Right atrium auricular region (tissue), 2 donors: ENCODE data around the gene PHLDB3. TPM values are rescaled to one million over a fixed set of nuclear protein-coding genes. Genes with fewer than 3 reads are reported as not detected.

Experiments used
- DNase-seq: peaks from one replicate; pipeline ENCODE4 v3.0.0-alpha.2; 2019; ENCODE audit warnings: low spot score
- H3K27ac ChIP-seq, 2 donors: fragments of 200-600 bp; sonication (generic); 1 replicate in 1 of 2; 2 replicates in 1 of 2; pipeline ENCODE4 v1.5.1; 2016 to 2019
- H3K27me3 ChIP-seq, 2 donors: fragments of 200-600 bp; sonication (generic); one replicate each; pipeline versions ENCODE4 v1.5.1 to v1.6.0; 2017 to 2019
- H3K36me3 ChIP-seq: fragments of 200-600 bp; sonication (generic); one replicate; pipeline ENCODE4 v1.5.1; 2016
- H3K4me1 ChIP-seq, 2 donors: fragments of 200-600 bp; sonication (generic); one replicate each; pipeline versions ENCODE4 v1.5.1 to v1.6.0; 2017 to 2019
- H3K4me3 ChIP-seq, 2 donors: fragments of 200-600 bp; sonication (generic); 1 replicate in 1 of 2; 2 replicates in 1 of 2; pipeline ENCODE4 v1.5.1; 2017 to 2019; ENCODE audit warnings: mild to moderate bottlenecking in 1 of 2, moderate library complexity in 1 of 2
- H3K9me3 ChIP-seq, 2 donors: fragments of 200-600 bp; sonication (generic); one replicate each; pipeline ENCODE4 v1.5.1; 2019
- total RNA-seq, 2 donors: library from RNA; depleted of rRNA; stranded (reverse); fragments of >200 nt; gene quantifications; one replicate each; pipeline ENCODE4 v1.1.0, GENCODE V29; 2016
- TF ChIP-seq, protein P1 (sequence below), 2 donors: fragments of 200-600 bp; sonication (generic); IDR thresholded peaks; one replicate each; pipeline ENCODE4 v1.5.1; 2019; ENCODE audit warnings: antibody characterized with exemption in 2 of 2

The PHLDB3 gene
- total RNA-seq, 2 donors from 2014 or later: 3.6 to 7.7 TPM

DNA sequence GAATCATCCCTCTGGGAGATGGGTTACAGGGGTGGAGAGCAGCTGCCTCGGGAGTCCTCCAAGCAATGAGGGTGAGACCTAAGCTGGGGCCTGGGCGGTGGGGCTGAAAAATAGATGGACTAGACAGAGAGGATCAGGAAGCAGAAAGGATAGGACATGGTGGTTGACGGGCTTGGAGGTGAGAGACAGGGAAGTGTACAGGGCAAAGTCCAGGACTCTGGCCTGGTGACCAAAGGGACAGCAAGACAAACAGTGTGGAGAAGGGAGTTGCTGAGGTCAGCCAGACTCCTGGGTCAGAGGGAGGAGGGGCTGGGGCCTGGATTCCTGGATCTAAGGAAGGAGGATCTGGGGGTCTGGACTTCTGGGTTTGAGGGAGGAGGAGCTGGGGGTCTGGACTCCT lies 5.5 kb downstream of the PHLDB3 start:
- no peaks in the 10 kb centered on the region for H3K9me3 ChIP-seq
- TF ChIP-seq, protein P1, sequence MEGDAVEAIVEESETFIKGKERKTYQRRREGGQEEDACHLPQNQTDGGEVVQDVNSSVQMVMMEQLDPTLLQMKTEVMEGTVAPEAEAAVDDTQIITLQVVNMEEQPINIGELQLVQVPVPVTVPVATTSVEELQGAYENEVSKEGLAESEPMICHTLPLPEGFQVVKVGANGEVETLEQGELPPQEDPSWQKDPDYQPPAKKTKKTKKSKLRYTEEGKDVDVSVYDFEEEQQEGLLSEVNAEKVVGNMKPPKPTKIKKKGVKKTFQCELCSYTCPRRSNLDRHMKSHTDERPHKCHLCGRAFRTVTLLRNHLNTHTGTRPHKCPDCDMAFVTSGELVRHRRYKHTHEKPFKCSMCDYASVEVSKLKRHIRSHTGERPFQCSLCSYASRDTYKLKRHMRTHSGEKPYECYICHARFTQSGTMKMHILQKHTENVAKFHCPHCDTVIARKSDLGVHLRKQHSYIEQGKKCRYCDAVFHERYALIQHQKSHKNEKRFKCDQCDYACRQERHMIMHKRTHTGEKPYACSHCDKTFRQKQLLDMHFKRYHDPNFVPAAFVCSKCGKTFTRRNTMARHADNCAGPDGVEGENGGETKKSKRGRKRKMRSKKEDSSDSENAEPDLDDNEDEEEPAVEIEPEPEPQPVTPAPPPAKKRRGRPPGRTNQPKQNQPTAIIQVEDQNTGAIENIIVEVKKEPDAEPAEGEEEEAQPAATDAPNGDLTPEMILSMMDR (IDR thresholded peaks at IDR 0.05): no peak
- no peak for DNase-seq
- no peaks in the 10 kb centered on the region for H3K27me3 ChIP-seq
- no peak overlapping the region for H3K27ac ChIP-seq
- no peak overlapping the region for H3K4me3 ChIP-seq
- peaks cover 0 to 32% of the 10 kb centered on the region in 2 donors for H3K4me1 ChIP-seq
- peaks cover 26% of the 10 kb centered on the region for H3K36me3 ChIP-seq

DNA sequence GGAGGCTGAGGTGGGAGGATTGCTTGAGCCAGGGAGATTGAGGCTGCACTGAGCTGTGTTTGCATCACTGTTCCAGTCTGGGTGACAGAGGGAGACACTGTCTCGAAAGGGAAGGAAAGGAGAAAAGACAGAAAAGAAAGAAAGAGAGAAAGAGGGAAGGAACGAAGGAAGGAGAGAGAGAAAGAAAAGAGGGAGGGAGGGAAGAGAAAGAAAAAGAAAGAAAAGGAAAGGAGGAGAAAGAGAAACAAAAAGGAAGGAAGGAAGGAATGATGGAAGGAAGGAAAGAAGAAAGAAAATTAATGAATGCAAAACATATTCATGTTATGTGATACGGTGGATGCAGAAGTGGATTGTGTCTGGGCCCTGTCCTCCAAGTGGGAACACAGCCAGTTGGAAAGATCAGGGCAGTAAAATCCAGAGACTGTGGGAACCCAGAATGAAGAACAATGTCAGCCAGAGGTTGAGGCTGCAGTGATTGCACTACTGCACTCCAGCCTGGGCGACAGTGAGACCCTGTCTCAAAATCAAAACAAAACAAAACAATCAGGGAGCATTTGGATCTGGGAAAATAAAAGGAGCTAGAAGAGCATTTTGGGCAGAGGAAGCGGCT lies 6.2 kb downstream of the PHLDB3 start:
- Histone ChIP-seq H3K27ac (no peak overlapping the region), H3K9me3 (no peaks in the 10 kb centered on the region), H3K4me3 (no peak overlapping the region), H3K36me3 (peaks cover 26% of the 10 kb centered on the region), H3K27me3 (no peaks in the 10 kb centered on the region), H3K4me1 (peaks cover 0 to 30% of the 10 kb centered on the region in 2 donors)
- TF ChIP-seq, protein P1 (IDR thresholded peaks at IDR 0.05): no peak
- no peak for DNase-seq

- Histone ChIP-seq H3K27me3 (no peaks in the 10 kb centered on the region), H3K27ac (no peak overlapping the region), H3K4me3 (no peak overlapping the region), H3K36me3 (peaks cover 26% of the 10 kb centered on the region), H3K9me3 (no peaks in the 10 kb centered on the region), H3K4me1 (peaks cover 0 to 17% of the 10 kb centered on the region in 2 donors)
- TF ChIP-seq, protein P1 (IDR thresholded peaks at IDR 0.05): no peak
- DNase-seq: no peak
These were observed 7.6 kb downstream of the PHLDB3 start for GRCh38 chr19:43496960-43497359.

DNA sequence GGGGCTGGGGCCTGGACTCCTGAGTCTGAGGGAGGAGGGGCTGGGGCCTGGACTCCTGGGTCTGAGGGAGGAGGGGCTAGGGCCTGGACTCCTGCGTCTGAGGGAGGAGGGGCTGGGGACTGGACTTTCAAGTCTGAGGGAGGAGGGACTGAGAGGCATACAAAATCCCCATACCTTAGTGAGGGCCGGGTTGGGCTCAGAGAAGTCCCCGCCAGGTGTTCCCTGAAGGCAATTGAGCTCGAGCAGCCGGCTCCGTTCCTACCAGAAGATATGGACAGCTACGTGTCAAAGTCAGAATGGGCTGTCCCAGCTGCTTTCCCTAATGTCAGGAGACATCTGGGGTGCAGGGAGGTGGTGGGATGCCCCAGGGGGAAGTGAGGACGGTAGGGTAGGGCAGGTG lies 9.5 kb downstream of the PHLDB3 start:
- Histone ChIP-seq H3K4me1 (peaks cover 0 to 12% of the 10 kb centered on the region in 2 donors), H3K4me3 (no peak overlapping the region), H3K27me3 (no peaks in the 10 kb centered on the region), H3K9me3 (no peaks in the 10 kb centered on the region), H3K27ac (no peak overlapping the region), H3K36me3 (peaks cover 26% of the 10 kb centered on the region)
- TF ChIP-seq, protein P1 (IDR thresholded peaks at IDR 0.05): no peak
- no peak for DNase-seq

DNA sequence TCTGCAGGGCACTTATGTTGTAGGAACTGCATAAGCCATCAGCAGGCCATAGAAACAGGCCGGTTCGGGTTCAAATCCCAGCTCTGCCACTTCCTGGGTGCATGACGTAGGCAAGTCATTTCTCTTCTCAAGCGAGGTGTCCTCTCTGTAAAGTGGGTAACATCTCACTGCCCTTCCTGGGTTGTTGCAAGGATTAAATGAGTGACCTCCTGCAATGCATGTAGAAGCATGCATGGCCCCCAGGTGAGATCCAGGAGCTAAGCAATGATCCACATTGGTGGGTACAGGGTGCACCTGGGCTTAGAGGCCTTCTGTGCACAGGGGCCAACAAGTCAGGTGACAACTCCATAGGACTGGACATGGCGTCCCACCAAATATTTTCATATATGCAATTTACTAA lies 13.8 kb downstream of the PHLDB3 start:
- TF ChIP-seq, protein P1 (IDR thresholded peaks at IDR 0.05): no peak
- DNase-seq: no peak
- no peak overlapping the region for H3K27ac ChIP-seq
- H3K27me3 ChIP-seq: no peaks in the 10 kb centered on the region
- H3K36me3 ChIP-seq: peaks cover 6% of the 10 kb centered on the region
- H3K4me1 ChIP-seq: no peaks in the 10 kb centered on the region
- H3K9me3 ChIP-seq: no peaks in the 10 kb centered on the region
- H3K4me3 ChIP-seq: no peak overlapping the region
